Measurements from ENCODE around the gene CXCR3. TPM values are rescaled to one million over a fixed set of nuclear protein-coding genes. Genes with fewer than 3 reads are reported as not detected.
"Not testable (repeated sequence)": the region's sequence is repeated elsewhere in the genome, so short reads cannot be mapped to it uniquely, and the experiment has no call there.

Gene CXCR3
- total RNA-seq, 1 donor from 2014 or later = 1.6 TPM

DNA sequence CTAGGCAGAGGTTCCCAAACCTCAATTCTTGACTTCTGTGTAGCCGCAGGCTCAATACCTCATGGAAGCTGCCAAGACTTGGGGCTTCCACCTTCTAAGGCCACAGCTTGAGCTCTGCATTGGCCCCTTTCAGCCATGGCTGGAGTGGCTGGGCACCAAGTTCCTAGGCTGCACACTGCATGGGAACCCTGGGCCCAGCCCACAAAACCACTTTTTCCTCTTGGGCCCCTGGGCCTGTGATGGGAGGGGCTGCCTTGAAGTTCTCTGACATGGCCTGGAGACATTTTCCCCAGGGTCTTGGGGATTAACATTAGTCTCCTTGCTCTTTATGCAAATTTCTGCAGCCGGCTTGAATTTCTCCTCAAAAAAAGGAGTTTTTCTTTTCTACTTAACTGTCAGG, 35.0 kb upstream of the CXCR3 start:
- ATAC-seq (no peak), DNase-seq (no peak)
- H3K4me3 ChIP-seq = no peak overlapping the region
- H3K36me3 ChIP-seq = no peaks in the 10 kb centered on the region
- H3K27ac ChIP-seq = no peak overlapping the region
- intact Hi-C loops (cut with DNase I) = no loop called here
- H3K27me3 ChIP-seq = no peaks in the 10 kb centered on the region
- no peaks in the 10 kb centered on the region for H3K9me3 ChIP-seq
- H3K4me1 ChIP-seq = no peaks in the 10 kb centered on the region
- TF ChIP-seq, protein P1, sequence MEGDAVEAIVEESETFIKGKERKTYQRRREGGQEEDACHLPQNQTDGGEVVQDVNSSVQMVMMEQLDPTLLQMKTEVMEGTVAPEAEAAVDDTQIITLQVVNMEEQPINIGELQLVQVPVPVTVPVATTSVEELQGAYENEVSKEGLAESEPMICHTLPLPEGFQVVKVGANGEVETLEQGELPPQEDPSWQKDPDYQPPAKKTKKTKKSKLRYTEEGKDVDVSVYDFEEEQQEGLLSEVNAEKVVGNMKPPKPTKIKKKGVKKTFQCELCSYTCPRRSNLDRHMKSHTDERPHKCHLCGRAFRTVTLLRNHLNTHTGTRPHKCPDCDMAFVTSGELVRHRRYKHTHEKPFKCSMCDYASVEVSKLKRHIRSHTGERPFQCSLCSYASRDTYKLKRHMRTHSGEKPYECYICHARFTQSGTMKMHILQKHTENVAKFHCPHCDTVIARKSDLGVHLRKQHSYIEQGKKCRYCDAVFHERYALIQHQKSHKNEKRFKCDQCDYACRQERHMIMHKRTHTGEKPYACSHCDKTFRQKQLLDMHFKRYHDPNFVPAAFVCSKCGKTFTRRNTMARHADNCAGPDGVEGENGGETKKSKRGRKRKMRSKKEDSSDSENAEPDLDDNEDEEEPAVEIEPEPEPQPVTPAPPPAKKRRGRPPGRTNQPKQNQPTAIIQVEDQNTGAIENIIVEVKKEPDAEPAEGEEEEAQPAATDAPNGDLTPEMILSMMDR (IDR thresholded peaks at IDR 0.05) = no peak

DNA sequence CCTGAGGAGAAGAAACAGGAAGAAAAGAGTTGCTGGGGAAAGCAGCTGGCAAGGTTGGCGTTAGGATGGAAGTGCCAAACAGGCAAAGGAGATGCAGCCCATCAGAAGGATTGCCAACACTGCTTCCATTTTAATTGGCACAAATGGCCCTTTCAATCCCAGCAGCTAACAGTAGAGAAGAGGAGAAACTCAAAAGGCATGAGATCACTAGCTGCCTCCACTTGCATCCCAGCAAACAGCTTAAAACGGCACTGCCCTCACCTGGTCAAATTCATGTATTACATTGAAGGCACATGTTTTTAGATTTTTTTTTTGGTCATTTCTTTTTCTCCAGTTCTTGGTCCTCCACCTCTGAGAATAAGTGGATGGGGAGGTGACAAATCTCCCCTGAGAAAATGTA, 34.1 kb upstream of the CXCR3 start:
- Histone ChIP-seq H3K36me3 (no peaks in the 10 kb centered on the region), H3K4me1 (no peaks in the 10 kb centered on the region), H3K27ac (no peak overlapping the region), H3K27me3 (no peaks in the 10 kb centered on the region), H3K4me3 (no peak overlapping the region), H3K9me3 (no peaks in the 10 kb centered on the region)
- ATAC-seq (peak; percentile 83), DNase-seq (no peak)
- TF ChIP-seq, protein P1 (IDR thresholded peaks at IDR 0.05) = peak; percentile 50
- intact Hi-C loops (cut with DNase I) = no loop called here

DNA sequence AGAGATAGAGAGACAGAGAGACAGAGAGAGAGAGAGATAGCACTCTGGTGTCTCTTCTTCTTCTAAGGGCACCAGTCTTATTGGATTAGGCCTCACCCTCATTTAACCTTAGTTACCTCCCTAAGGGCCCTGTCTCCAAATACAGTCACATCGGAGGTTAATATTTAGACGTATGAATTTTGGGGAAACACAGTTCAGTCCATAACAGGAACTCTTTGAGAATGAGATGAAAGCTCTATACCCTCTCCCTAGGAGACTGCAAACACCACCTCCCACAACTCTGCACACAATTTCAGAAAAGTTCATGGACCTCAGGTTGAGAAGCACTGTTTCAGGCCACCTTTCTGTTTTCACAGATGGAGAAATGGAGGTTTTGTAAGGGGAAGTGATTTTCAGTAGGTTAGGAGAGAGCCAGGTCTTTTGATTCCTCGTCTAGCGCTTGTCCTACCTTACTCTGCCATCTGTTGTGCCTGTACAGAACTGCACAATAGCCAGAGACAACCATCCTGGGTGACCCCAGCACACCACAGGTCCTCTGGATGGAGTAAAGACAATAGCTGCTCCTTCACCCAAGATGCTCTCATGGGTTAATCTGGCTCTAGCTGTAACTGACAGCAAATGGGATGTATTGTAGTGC, 32.1 kb upstream of the CXCR3 start:
- Histone ChIP-seq H3K36me3 (no peaks in the 10 kb centered on the region), H3K27me3 (no peaks in the 10 kb centered on the region), H3K27ac (no peak overlapping the region), H3K4me1 (no peaks in the 10 kb centered on the region), H3K9me3 (no peaks in the 10 kb centered on the region), H3K4me3 (no peak overlapping the region)
- intact Hi-C loops (cut with DNase I) = no loop called here
- TF ChIP-seq, protein P1 (IDR thresholded peaks at IDR 0.05) = peak; percentile 32
- ATAC-seq (peak; percentile 83), DNase-seq (no peak)

DNA sequence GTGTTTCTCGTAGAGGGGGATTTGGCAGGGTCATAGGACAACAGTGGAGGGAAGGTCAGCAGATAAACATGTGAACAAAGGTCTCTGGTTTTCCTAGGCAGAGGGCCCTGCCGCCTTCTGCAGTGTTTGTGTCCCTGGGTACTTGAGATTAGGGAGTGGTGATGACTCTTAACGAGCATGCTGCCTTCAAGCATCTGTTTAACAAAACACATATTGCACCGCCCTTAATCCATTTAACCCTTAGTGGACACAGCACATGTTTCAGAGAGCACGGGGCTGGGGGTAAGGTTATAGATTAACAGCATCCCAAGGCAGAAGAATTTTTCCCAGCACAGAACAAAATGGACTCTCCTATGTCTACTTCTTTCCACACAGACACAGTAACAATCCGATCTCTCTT, 26.1 kb upstream of the CXCR3 start:
- DNase-seq; H3K9me3 ChIP-seq; intact Hi-C loops (cut with DNase I); ATAC-seq; H3K4me3 ChIP-seq; H3K27me3 ChIP-seq; H3K4me1 ChIP-seq; H3K27ac ChIP-seq; H3K36me3 ChIP-seq: not testable (repeated sequence)

DNA sequence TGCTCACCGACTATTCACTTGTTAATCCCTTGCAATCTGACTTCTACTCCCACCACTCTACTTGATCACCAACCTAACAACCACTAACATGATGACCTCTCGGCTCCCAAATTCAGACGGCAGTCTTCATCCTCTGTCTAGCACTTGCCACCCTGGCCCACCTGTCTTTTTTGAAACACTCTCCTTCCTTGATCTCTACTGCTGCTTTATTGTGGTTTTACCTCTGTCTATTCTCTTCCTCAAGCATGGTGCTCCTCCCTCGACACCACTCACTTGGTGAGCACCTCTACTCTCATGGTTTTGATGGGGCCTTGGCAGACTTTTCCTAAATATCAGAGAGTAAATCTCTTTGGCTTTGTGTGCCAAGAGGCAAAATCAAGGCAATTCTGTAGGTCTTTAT, 21.7 kb upstream of the CXCR3 start:
- no peak overlapping the region for H3K4me3 ChIP-seq
- TF ChIP-seq, protein P1 (IDR thresholded peaks at IDR 0.05) = no peak
- intact Hi-C loops (cut with DNase I) = no loop called here
- ATAC-seq (no peak), DNase-seq (no peak)
- H3K36me3 ChIP-seq = no peaks in the 10 kb centered on the region
- H3K4me1 ChIP-seq = no peaks in the 10 kb centered on the region
- no peak overlapping the region for H3K27ac ChIP-seq
- H3K9me3 ChIP-seq = no peaks in the 10 kb centered on the region
- H3K27me3 ChIP-seq = no peaks in the 10 kb centered on the region

DNA sequence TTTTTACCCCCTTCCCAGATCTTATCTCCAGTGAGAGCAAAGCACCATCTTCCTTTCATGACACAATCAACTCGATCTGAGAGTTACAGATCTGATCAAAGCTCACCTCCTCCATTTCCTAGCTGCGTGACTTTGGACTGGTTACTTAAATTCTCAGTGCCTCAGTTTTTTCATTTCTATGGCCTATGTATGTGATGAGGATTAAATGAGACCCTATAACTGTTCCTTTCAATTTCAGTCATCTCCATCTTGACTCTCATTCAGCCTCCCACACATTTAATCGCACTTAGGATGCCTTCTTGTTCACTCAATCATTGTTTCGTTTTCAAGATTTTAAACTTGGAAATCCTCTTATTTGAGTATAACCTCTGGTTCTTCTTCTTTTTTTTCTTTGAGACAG, 20.1 kb upstream of the CXCR3 start:
- H3K27me3 ChIP-seq = no peaks in the 10 kb centered on the region
- no peak for ATAC-seq
- H3K27ac ChIP-seq = no peak overlapping the region

More for the DNA sequence above, 20.1 kb upstream of the CXCR3 start:
- H3K36me3 ChIP-seq = no peaks in the 10 kb centered on the region
- H3K4me1 ChIP-seq = no peaks in the 10 kb centered on the region
- H3K4me3 ChIP-seq = no peak overlapping the region
- intact Hi-C loops (cut with DNase I) = no loop called here
- H3K9me3 ChIP-seq = no peaks in the 10 kb centered on the region
- TF ChIP-seq, protein P1 (IDR thresholded peaks at IDR 0.05) = no peak
- no peak for DNase-seq
